DOHH2 (cell line): ENCODE results near the gene MAP4K4.

Experiments used
- CTCF ChIP-seq: fragments of 200-600 bp; sonication (generic); IDR thresholded peaks from one replicate; pipeline ENCODE4 v1.5.1; 2014; ENCODE audit warnings: antibody characterized with exemption, mild to moderate bottlenecking, low read depth, low read length; ENCODE audit not compliant: poor library complexity, severe bottlenecking
- EZH2phosphoT487 ChIP-seq: fragments of 200-600 bp; sonication (generic); IDR thresholded peaks from 2 replicates; pipeline ENCODE4 v1.6.1; 2017; ENCODE audit warnings: borderline replicate concordance, mild to moderate bottlenecking, antibody characterized with exemption, low read length, moderate library complexity, mixed read lengths

DNA sequence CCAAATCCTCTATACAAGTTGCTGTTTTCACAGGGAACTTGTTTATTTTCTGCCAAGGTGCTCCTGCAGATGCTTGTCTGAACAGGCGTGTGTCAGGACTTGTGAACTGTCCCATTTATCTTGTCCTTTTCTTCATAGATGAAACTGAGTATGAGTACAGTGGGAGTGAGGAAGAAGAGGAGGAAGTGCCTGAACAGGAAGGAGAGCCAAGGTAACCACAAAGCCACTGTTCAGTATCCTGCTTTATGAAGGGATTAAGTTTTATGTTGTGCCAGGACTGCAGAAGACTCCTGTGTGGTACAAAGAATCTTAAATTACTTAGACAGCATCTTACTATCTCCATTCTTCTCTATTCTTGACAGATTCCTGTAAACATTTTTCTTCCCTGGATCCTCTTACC is 145.0 kb downstream of the MAP4K4 start:
- TF ChIP-seq CTCF (no peak), EZH2phosphoT487 (no peak)
